Activated CD8-positive, alpha-beta T cell treated with anti-CD3 and anti-CD28 coated beads for 36 hours (primary cell): Measurements from ENCODE around the gene SATB1. TPM values are rescaled to one million over a fixed set of nuclear protein-coding genes. Genes with fewer than 3 reads are reported as not detected.

Experiments
- ATAC-seq: fragments of 200-7000 bp; cut with Tn5 transposase; one replicate; pipeline ENCODE4 v1.10.0; 2021; ENCODE audit warnings: mild to moderate bottlenecking, moderate library complexity
- CTCF ChIA-PET: fragments of 350-600 bp; sonication (Branson Sonifier 250); formaldehyde crosslinking; loops from one replicate; lab custom pipeline; 2021; ENCODE audit warnings: antibody characterized with exemption; lab: Charles Lee
- POLR2A ChIA-PET: fragments of 350-600 bp; sonication (Branson Sonifier 250); formaldehyde crosslinking; loops from one replicate; lab custom pipeline; 2021; ENCODE audit warnings: antibody characterized with exemption; lab: Charles Lee
- DNase-seq: peaks from one replicate; pipeline ENCODE4 v3.0.0-alpha.2; 2020
- H3K27ac Mint-ChIP-seq: one replicate; pipeline ENCODE4 v1.8.0; 2021; ENCODE audit warnings: mild to moderate bottlenecking, mixed read lengths
- H3K27me3 Mint-ChIP-seq: one replicate; pipeline ENCODE4 v1.8.0; 2021; ENCODE audit warnings: mixed read lengths
- H3K36me3 Mint-ChIP-seq: one replicate; pipeline ENCODE4 v1.8.0; 2021; ENCODE audit warnings: low read depth, mixed read lengths
- H3K4me1 Mint-ChIP-seq: one replicate; pipeline ENCODE4 v1.8.0; 2021; ENCODE audit warnings: low read depth, mixed read lengths
- H3K4me3 Mint-ChIP-seq: one replicate; pipeline ENCODE4 v1.8.0; 2021; ENCODE audit warnings: mild to moderate bottlenecking, moderate library complexity, mixed read lengths
- H3K9me3 Mint-ChIP-seq: one replicate; pipeline ENCODE4 v1.8.0; 2021; ENCODE audit warnings: mixed read lengths
- intact Hi-C: fragments of 100-400 bp; cut with micrococcal nuclease; formaldehyde crosslinking; loops from one replicate; pipeline ENCODE4 v1.10.0; 2022
- total RNA-seq, 2 experiments: library from RNA; stranded (reverse); gene quantifications; one replicate each; pipeline ENCODE4 v1.2.3, GENCODE V29; 2021
- TF ChIP-seq, protein P1 (sequence below): fragments of 200-600 bp; IDR thresholded peaks from one replicate; pipeline ENCODE4 v1.8.0; 2022; ENCODE audit warnings: antibody characterized with exemption, mild to moderate bottlenecking

Gene SATB1
- total RNA-seq, 2 experiments from 2014 or later = 208 to 213 TPM

DNA sequence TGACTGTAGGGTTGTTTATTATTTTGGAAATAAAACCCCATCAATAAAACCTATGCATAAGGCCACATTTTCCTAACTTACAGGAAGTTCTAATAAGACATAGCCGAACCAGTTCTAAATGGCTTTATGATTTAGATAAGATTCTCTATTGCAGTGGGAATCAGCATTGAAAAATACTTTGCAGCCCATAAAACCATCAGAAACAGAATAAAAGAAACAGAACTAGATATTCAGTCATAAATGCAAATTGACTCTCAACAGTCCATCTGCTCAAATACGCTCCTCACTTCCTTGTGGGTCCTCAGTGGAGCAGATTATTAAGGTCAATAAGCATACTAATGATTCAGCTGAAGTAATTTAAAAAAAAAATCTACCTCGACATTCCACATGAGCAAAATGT is 8.8 kb downstream of the SATB1 start:
- CTCF ChIA-PET = interaction anchor here (1.0 to 1.3 kb wide), 4 partner anchors 11 to 286 kb away, joined by 3 to 5 read pairs (median 4); no protein-coding TSS in a partner anchor
- TF ChIP-seq, protein P1, sequence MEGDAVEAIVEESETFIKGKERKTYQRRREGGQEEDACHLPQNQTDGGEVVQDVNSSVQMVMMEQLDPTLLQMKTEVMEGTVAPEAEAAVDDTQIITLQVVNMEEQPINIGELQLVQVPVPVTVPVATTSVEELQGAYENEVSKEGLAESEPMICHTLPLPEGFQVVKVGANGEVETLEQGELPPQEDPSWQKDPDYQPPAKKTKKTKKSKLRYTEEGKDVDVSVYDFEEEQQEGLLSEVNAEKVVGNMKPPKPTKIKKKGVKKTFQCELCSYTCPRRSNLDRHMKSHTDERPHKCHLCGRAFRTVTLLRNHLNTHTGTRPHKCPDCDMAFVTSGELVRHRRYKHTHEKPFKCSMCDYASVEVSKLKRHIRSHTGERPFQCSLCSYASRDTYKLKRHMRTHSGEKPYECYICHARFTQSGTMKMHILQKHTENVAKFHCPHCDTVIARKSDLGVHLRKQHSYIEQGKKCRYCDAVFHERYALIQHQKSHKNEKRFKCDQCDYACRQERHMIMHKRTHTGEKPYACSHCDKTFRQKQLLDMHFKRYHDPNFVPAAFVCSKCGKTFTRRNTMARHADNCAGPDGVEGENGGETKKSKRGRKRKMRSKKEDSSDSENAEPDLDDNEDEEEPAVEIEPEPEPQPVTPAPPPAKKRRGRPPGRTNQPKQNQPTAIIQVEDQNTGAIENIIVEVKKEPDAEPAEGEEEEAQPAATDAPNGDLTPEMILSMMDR = no peak
- H3K36me3 Mint-ChIP-seq = peaks cover 88% of the 10 kb centered on the region
- POLR2A ChIA-PET = interaction anchor here (0.8 to 13.2 kb wide), 8 partner anchors 9 to 325 kb away, joined by 3 to 330 read pairs (median 4); partner anchors contain the start of gene SATB1
- no peaks in the 10 kb centered on the region for H3K27me3 Mint-ChIP-seq
- H3K9me3 Mint-ChIP-seq = no peaks in the 10 kb centered on the region
- intact Hi-C loops = no loop called here
- H3K4me1 Mint-ChIP-seq = peaks cover 89% of the 10 kb centered on the region
- DNase-seq (no peak), ATAC-seq (no peak)
- H3K27ac Mint-ChIP-seq = peak overlapping the region; percentile 71
- peak overlapping the region; percentile 64 for H3K4me3 Mint-ChIP-seq

DNA sequence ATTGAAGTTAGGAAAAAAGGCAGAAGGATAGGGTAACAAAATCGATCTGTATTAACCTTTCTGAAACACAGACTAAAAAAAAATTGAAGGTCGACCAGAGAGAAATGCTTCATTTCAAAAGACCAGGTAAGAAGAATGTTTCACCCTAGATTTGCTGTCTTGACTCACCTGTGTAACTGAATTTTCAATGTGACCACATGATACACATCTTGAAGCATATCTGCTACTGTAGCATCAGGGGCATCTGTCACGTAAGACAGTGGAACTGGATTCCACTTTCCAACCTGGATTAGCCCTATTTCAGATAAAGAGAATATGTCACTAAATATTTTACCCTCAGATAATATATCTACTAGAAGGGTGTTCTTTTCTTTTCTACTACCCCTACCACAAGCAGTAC is 9.3 kb downstream of the SATB1 start:
- Mint-ChIP-seq H3K27ac (peak overlapping the region; percentile 71), H3K4me1 (peaks cover 89% of the 10 kb centered on the region), H3K36me3 (peaks cover 87% of the 10 kb centered on the region), H3K9me3 (no peaks in the 10 kb centered on the region), H3K4me3 (peak overlapping the region; percentile 64), H3K27me3 (no peaks in the 10 kb centered on the region)
- ATAC-seq (no peak), DNase-seq (no peak)
- TF ChIP-seq, protein P1 = no peak
- ChIA-PET CTCF (interaction anchor here (1.1 kb wide), 1 partner anchor 287 kb away, joined by 3 read pairs; no protein-coding TSS in a partner anchor), POLR2A (interaction anchor here (1.3 to 13.2 kb wide), 5 partner anchors 9 to 29 kb away, joined by 4 to 330 read pairs (median 4); no protein-coding TSS in a partner anchor)
- intact Hi-C loops = no loop called here

DNA sequence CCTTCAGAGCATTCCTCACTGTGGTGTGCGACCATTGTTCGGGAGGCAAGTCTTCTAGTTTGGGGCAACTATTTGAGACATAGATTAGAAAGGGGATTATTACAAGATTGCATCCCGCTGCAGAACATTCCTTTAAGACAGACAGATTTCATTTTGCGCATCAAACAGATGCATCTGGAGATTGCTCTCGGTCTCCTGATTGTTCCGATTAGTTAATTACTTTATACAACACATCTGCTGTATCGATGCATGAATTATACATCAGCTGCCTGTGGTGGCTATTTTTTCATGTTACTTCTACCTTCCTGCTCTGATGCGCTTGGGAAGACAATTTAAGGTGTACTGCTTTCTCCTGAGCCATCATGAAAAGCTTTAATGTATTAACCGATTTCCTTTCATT is 10.0 kb downstream of the SATB1 start:
- ATAC-seq (no peak), DNase-seq (no peak)
- ChIA-PET CTCF (no interaction called here), POLR2A (interaction anchor here (0.7 to 13.2 kb wide), 4 partner anchors 10 to 138 kb away, joined by 3 to 330 read pairs (median 4); no protein-coding TSS in a partner anchor)
- H3K9me3 Mint-ChIP-seq = no peaks in the 10 kb centered on the region
- H3K4me1 Mint-ChIP-seq = peaks cover 88% of the 10 kb centered on the region
- no peaks in the 10 kb centered on the region for H3K27me3 Mint-ChIP-seq
- TF ChIP-seq, protein P1 = no peak
- peaks cover 85% of the 10 kb centered on the region for H3K36me3 Mint-ChIP-seq
- intact Hi-C loops = no loop called here
- peak overlapping the region; percentile 71 for H3K27ac Mint-ChIP-seq
- peak overlapping the region; percentile 42 for H3K4me3 Mint-ChIP-seq

DNA sequence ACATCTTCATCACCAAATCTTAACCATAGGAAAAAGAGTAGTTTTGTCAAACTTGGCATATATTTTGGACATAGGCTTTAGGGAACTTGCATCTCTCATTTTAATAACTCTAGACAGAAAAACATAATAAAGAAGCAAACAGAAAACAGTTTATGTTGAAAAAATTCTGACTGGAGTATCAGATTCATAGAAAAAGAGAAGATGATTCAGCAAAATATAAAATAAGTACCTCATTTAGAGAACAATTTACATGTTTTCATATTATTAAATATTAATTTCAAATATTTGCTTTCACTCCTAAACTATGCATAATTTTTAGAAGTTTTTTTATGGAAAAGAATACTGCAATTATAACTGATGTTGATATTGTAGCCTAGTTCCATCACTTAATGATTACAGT is 12.5 kb downstream of the SATB1 start:
- intact Hi-C loops = no loop called here
- POLR2A ChIA-PET = interaction anchor here (13.2 kb wide), 1 partner anchor 21 kb away, joined by 330 read pairs; no protein-coding TSS in a partner anchor
- DNase-seq = no peak

DNA sequence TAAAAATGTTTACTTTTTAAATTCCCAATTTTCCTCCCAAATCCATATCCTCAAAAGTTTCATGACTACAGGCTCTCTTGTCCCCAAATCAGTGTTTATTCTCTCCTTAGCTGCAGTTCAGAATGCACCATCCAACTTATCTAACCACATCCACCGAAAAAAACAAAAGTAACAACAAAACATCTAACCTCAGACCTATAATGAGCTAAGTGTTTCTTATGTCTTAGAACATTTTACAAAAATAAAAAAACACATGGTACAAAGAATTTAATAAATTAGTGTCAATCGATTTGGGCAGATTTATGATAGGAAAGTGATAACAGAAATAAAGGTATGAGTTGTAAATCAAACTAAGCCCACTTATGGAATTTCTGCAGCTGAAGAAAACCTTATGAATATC is 13.6 kb downstream of the SATB1 start:
- Mint-ChIP-seq H3K27ac (peak overlapping the region; percentile 89), H3K36me3 (peaks cover 82% of the 10 kb centered on the region), H3K4me1 (peaks cover 88% of the 10 kb centered on the region), H3K27me3 (no peaks in the 10 kb centered on the region), H3K9me3 (no peaks in the 10 kb centered on the region), H3K4me3 (peak overlapping the region; percentile 66)
- no peak for DNase-seq
- no peak for ATAC-seq
- POLR2A ChIA-PET = interaction anchor here (0.7 to 2.3 kb wide), 8 partner anchors 9 to 34 kb away, joined by 3 to 8 read pairs (median 4); partner anchors contain the start of gene SATB1
- intact Hi-C loops = no loop called here
- TF ChIP-seq, protein P1 = no peak
- CTCF ChIA-PET = interaction anchor here (1.0 kb wide), 1 partner anchor 12 kb away, joined by 3 read pairs; no protein-coding TSS in a partner anchor

More for the DNA sequence above, 12.5 kb downstream of the SATB1 start:
- TF ChIP-seq, protein P1 = no peak
- peak overlapping the region; percentile 89 for H3K27ac Mint-ChIP-seq
- no peaks in the 10 kb centered on the region for H3K9me3 Mint-ChIP-seq
- peaks cover 88% of the 10 kb centered on the region for H3K4me1 Mint-ChIP-seq
- H3K36me3 Mint-ChIP-seq = peaks cover 82% of the 10 kb centered on the region
- ATAC-seq = no peak
- H3K27me3 Mint-ChIP-seq = no peaks in the 10 kb centered on the region
- H3K4me3 Mint-ChIP-seq = peak overlapping the region; percentile 66
- CTCF ChIA-PET = no interaction called here
